DOHH2 (cell line): ENCODE measurements around the gene CAMSAP1.

ENCODE experiments used
- EZH2phosphoT487 ChIP-seq: fragments of 200-600 bp; sonication (generic); IDR thresholded peaks from 2 replicates; pipeline ENCODE4 v1.6.1; 2017; ENCODE audit warnings: borderline replicate concordance, mild to moderate bottlenecking, antibody characterized with exemption, low read length, moderate library complexity, mixed read lengths
- TF ChIP-seq, protein P1 (sequence below): fragments of 200-600 bp; sonication (generic); IDR thresholded peaks from one replicate; pipeline ENCODE4 v1.5.1; 2014; ENCODE audit warnings: antibody characterized with exemption, mild to moderate bottlenecking, low read depth, low read length; ENCODE audit not compliant: poor library complexity, severe bottlenecking

DNA sequence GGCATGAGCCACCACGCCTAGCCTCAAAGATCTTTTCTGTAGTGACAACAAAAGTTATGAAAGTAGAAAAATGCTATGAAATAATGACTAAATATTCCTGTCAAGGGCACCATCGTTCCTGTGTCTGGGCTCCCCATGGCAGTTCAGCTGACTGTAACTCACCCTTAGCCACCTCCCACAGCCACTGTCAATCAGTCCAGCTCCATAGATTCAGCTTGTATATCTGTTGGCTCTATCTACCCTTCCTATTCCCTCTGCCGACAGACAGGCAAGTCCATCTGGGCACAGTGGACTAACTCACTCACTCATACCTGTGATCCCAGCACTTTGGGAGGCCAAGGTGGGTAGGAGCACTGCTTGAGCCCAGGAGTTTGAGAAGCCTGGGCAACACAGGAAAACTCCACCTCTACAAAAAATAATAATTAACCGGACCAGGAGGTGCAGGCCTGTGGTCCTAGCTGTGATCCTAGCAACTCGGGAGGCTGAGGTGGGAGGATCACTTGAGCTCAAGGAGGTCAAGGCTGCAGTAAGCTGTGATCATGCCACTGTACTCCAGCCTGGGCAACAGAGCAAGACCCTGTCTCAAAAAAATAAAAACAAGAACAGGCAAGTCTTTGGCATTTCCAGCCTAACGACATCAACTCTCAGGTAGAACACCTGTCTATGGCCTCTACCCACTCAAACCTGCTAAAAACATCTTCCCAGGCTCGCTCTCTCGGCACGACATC is 6.2 kb downstream of the CAMSAP1 start:
- TF ChIP-seq, protein P1, sequence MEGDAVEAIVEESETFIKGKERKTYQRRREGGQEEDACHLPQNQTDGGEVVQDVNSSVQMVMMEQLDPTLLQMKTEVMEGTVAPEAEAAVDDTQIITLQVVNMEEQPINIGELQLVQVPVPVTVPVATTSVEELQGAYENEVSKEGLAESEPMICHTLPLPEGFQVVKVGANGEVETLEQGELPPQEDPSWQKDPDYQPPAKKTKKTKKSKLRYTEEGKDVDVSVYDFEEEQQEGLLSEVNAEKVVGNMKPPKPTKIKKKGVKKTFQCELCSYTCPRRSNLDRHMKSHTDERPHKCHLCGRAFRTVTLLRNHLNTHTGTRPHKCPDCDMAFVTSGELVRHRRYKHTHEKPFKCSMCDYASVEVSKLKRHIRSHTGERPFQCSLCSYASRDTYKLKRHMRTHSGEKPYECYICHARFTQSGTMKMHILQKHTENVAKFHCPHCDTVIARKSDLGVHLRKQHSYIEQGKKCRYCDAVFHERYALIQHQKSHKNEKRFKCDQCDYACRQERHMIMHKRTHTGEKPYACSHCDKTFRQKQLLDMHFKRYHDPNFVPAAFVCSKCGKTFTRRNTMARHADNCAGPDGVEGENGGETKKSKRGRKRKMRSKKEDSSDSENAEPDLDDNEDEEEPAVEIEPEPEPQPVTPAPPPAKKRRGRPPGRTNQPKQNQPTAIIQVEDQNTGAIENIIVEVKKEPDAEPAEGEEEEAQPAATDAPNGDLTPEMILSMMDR = no peak
- no peak for TF ChIP-seq EZH2phosphoT487
